Measurements from ENCODE around the gene ARHGAP44. TPM values are rescaled to one million over a fixed set of nuclear protein-coding genes. Genes with fewer than 3 reads are reported as not detected.

ARHGAP44 gene
- total RNA-seq, 1 donor from 2014 or later: 19.3 TPM

- H3K27ac ChIP-seq: no peak overlapping the region
Observed at GRCh38 chr17:12806630-12807029, 17.3 kb downstream of the ARHGAP44 start.

GRCh38 chr17:12808723-12809122 is 19.4 kb downstream of the ARHGAP44 start:
- no peaks in the 10 kb centered on the region for H3K36me3 ChIP-seq
- no peak for TF ChIP-seq CTCF (IDR thresholded peaks at IDR 0.05)
- H3K4me1 ChIP-seq: no peaks in the 10 kb centered on the region
- no peak overlapping the region for H3K27ac ChIP-seq
- no peaks in the 10 kb centered on the region for H3K27me3 ChIP-seq
- no peak for DNase-seq (ENCODE audit: low spot score in 2 of 2)
- intact Hi-C loops (cut with DNase I): loop anchor here (10.0 kb wide), 1 partner anchor 64 kb away; no protein-coding TSS in a partner anchor
- H3K9me3 ChIP-seq: no peaks in the 10 kb centered on the region
- H3K4me3 ChIP-seq: no peak overlapping the region

More at GRCh38 chr17:12806630-12807029, 17.3 kb downstream of the ARHGAP44 start:
- intact Hi-C loops (cut with DNase I): loop anchor here (10.0 kb wide), 1 partner anchor 62 kb away; no protein-coding TSS in a partner anchor
- Histone ChIP-seq H3K36me3 (no peaks in the 10 kb centered on the region), H3K9me3 (no peaks in the 10 kb centered on the region), H3K4me1 (no peaks in the 10 kb centered on the region), H3K4me3 (no peak overlapping the region), H3K27me3 (no peaks in the 10 kb centered on the region)
- TF ChIP-seq CTCF (IDR thresholded peaks at IDR 0.05): no peak
- DNase-seq (ENCODE audit: low spot score in 2 of 2): no peak

- Histone ChIP-seq H3K27me3 (no peaks in the 10 kb centered on the region), H3K9me3 (no peaks in the 10 kb centered on the region), H3K27ac (no peak overlapping the region), H3K4me3 (no peak overlapping the region), H3K4me1 (no peaks in the 10 kb centered on the region), H3K36me3 (no peaks in the 10 kb centered on the region)
- intact Hi-C loops (cut with DNase I): no loop called here
- TF ChIP-seq CTCF (IDR thresholded peaks at IDR 0.05): no peak
- DNase-seq (ENCODE audit: low spot score in 2 of 2): no peak
Observed at GRCh38 chr17:12812877-12813276, 23.6 kb downstream of the ARHGAP44 start.

- Histone ChIP-seq H3K4me3 (no peak overlapping the region), H3K27ac (no peak overlapping the region), H3K27me3 (no peaks in the 10 kb centered on the region), H3K36me3 (no peaks in the 10 kb centered on the region), H3K9me3 (no peaks in the 10 kb centered on the region), H3K4me1 (no peaks in the 10 kb centered on the region)
- intact Hi-C loops (cut with DNase I): no loop called here
- DNase-seq (ENCODE audit: low spot score in 2 of 2): no peak
- no peak for TF ChIP-seq CTCF (IDR thresholded peaks at IDR 0.05)
Observed at GRCh38 chr17:12813664-12814063, 24.4 kb downstream of the ARHGAP44 start.

- DNase-seq (ENCODE audit: low spot score in 2 of 2): no peak
- Histone ChIP-seq H3K27me3 (no peaks in the 10 kb centered on the region), H3K4me3 (no peak overlapping the region), H3K27ac (no peak overlapping the region), H3K9me3 (no peaks in the 10 kb centered on the region), H3K36me3 (no peaks in the 10 kb centered on the region), H3K4me1 (no peaks in the 10 kb centered on the region)
- no peak for TF ChIP-seq CTCF (IDR thresholded peaks at IDR 0.05)
- intact Hi-C loops (cut with DNase I): no loop called here
Observed at GRCh38 chr17:12814718-12815117, 25.4 kb downstream of the ARHGAP44 start.

- H3K36me3 ChIP-seq: no peaks in the 10 kb centered on the region
- H3K4me3 ChIP-seq: no peak overlapping the region
- H3K9me3 ChIP-seq: no peaks in the 10 kb centered on the region
- no peak for TF ChIP-seq CTCF (IDR thresholded peaks at IDR 0.05)
- H3K27ac ChIP-seq: no peak overlapping the region
- H3K4me1 ChIP-seq: no peaks in the 10 kb centered on the region
- intact Hi-C loops (cut with DNase I): no loop called here
- no peak for DNase-seq (ENCODE audit: low spot score in 2 of 2)
- H3K27me3 ChIP-seq: no peaks in the 10 kb centered on the region
Observed at GRCh38 chr17:12815642-12816141, 26.4 kb downstream of the ARHGAP44 start.
